Activated CD4-positive, alpha-beta T cell treated with anti-CD3 and anti-CD28 coated beads for 4 hours (primary cell): ENCODE results near the gene RNF10.
"Not testable (repeated sequence)": the region's sequence is repeated elsewhere in the genome, so short reads cannot be mapped to it uniquely, and the experiment has no call there.

Experiments
- DNase-seq, 2 donors: peaks; one replicate each; pipeline ENCODE4 v3.0.0-alpha.2; 2020

Gene RNF10

GRCh38 chr12:120617193-120617592 is 83.0 kb downstream of the RNF10 start:
- DNase-seq: not testable (repeated sequence)

- not testable (repeated sequence) for DNase-seq
Measured at GRCh38 chr12:120617767-120618166, 83.6 kb downstream of the RNF10 start.

GRCh38 chr12:120618954-120619615 is 84.9 kb downstream of the RNF10 start:
- DNase-seq: no peak

- no peak for DNase-seq
Measured at GRCh38 chr12:120620624-120621023, 86.5 kb downstream of the RNF10 start.

GRCh38 chr12:120625557-120626419 is 91.6 kb downstream of the RNF10 start:
- DNase-seq: peak in 1 of 2 donors; percentile 17
